Thoracic aorta (tissue), 2 donors: Measurements from ENCODE around the gene PTPRE. TPM values are rescaled to one million over a fixed set of nuclear protein-coding genes. Genes with fewer than 3 reads are reported as not detected.

Experiments used
- ATAC-seq: fragments of 150-250 bp; one replicate; pipeline ENCODE4 v1.8.0; 2017; ENCODE audit warnings: low read depth; ENCODE audit not compliant: insufficient number of reproducible peaks, low FRiP score
- DNase-seq: peaks from one replicate; pipeline ENCODE4 v3.0.0-alpha.2; 2020; ENCODE audit warnings: low spot score
- H3K27ac ChIP-seq, 2 donors: fragments of 200-600 bp; sonication (generic); 1 replicate in 1 of 2; 2 replicates in 1 of 2; pipeline ENCODE4 v1.5.1; 2016; ENCODE audit warnings: mild to moderate bottlenecking in 2 of 2, moderate library complexity in 2 of 2
- H3K27me3 ChIP-seq: fragments of 200-600 bp; sonication (generic); replicated peaks from 2 replicates; pipeline ENCODE4 v1.6.0; 2016; ENCODE audit warnings: mild to moderate bottlenecking; ENCODE audit not compliant: insufficient read depth
- H3K36me3 ChIP-seq: fragments of 200-600 bp; sonication (generic); one replicate; pipeline ENCODE4 v1.5.1; 2016
- H3K4me1 ChIP-seq, 2 donors: fragments of 200-600 bp; sonication (generic); 1 replicate in 1 of 2; 2 replicates in 1 of 2; pipeline versions ENCODE4 v1.5.1 to v1.6.0; 2016; ENCODE audit warnings: low read depth in 2 of 2, mild to moderate bottlenecking in 1 of 2; ENCODE audit not compliant: control insufficient read depth in 1 of 2
- H3K4me3 ChIP-seq: fragments of 200-600 bp; sonication (generic); 2 replicates; pipeline ENCODE4 v1.5.1; 2016; ENCODE audit warnings: mild to moderate bottlenecking
- H3K9me3 ChIP-seq: fragments of 200-600 bp; sonication (generic); 2 replicates; pipeline ENCODE4 v1.5.1; 2016
- total RNA-seq, 2 donors: library from RNA; depleted of rRNA; stranded (reverse); fragments of >200 nt; gene quantifications; one replicate each; pipeline versions ENCODE4 v1.1.0 to v1.2.3, GENCODE V29; 2016
- TF ChIP-seq, protein P1 (sequence below): fragments of 200-600 bp; sonication (generic); IDR thresholded peaks from one replicate; pipeline ENCODE4 v1.5.1; 2019; ENCODE audit warnings: antibody characterized with exemption

PTPRE gene
- total RNA-seq, 2 donors from 2014 or later, result 41.9 to 45.1 TPM

DNA sequence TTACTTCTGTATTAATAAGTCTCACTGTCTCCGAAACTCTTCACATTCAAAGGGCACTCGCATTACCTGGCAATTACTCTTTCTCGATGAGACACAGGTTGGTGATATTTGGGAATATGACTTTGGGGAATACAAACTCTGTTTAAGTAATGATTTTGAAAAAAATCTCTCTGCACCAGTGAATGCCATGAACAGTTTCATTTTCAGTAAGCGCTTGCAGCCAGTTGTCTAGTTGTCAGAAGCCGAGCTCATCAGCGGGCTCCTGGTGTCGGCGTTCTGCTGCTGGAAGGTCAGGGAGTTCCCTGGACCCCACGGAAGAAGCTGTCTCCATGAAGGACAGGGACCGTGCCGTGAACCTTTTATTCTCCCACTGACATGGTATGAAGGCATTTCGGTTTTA lies 57.7 kb downstream of the PTPRE start:
- no peaks in the 10 kb centered on the region for H3K9me3 ChIP-seq
- no peak overlapping the region for H3K27ac ChIP-seq
- H3K4me3 ChIP-seq, result no peak overlapping the region
- no peaks in the 10 kb centered on the region for H3K27me3 ChIP-seq
- no peak for DNase-seq
- TF ChIP-seq, protein P1, sequence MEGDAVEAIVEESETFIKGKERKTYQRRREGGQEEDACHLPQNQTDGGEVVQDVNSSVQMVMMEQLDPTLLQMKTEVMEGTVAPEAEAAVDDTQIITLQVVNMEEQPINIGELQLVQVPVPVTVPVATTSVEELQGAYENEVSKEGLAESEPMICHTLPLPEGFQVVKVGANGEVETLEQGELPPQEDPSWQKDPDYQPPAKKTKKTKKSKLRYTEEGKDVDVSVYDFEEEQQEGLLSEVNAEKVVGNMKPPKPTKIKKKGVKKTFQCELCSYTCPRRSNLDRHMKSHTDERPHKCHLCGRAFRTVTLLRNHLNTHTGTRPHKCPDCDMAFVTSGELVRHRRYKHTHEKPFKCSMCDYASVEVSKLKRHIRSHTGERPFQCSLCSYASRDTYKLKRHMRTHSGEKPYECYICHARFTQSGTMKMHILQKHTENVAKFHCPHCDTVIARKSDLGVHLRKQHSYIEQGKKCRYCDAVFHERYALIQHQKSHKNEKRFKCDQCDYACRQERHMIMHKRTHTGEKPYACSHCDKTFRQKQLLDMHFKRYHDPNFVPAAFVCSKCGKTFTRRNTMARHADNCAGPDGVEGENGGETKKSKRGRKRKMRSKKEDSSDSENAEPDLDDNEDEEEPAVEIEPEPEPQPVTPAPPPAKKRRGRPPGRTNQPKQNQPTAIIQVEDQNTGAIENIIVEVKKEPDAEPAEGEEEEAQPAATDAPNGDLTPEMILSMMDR, result no peak
- no peaks in the 10 kb centered on the region for H3K4me1 ChIP-seq
- H3K36me3 ChIP-seq, result no peaks in the 10 kb centered on the region
- no peak for ATAC-seq

DNA sequence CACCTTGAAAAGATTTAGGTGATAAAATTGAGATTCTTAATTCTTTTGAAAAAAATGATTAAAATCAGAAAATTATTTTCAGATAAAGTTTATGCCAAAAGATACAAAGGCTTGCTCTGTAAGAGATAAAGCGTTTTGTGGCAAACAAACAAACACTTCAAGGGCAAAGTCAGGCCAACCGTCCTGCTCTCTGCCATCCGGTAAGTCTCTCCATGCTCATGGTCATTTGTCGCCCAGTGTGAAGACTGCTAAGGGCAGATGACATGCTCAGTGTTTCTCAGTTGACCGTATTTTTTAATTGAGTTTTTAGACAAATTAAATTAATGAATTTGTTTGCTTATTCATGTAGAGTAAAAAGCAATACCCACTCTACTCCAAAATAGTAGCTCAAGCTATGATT lies 60.0 kb downstream of the PTPRE start:
- no peaks in the 10 kb centered on the region for H3K9me3 ChIP-seq
- H3K4me1 ChIP-seq, result no peaks in the 10 kb centered on the region
- no peak overlapping the region for H3K27ac ChIP-seq
- no peak overlapping the region for H3K4me3 ChIP-seq
- TF ChIP-seq, protein P1, result no peak
- DNase-seq (no peak), ATAC-seq (no peak)
- H3K36me3 ChIP-seq, result no peaks in the 10 kb centered on the region
- no peaks in the 10 kb centered on the region for H3K27me3 ChIP-seq

DNA sequence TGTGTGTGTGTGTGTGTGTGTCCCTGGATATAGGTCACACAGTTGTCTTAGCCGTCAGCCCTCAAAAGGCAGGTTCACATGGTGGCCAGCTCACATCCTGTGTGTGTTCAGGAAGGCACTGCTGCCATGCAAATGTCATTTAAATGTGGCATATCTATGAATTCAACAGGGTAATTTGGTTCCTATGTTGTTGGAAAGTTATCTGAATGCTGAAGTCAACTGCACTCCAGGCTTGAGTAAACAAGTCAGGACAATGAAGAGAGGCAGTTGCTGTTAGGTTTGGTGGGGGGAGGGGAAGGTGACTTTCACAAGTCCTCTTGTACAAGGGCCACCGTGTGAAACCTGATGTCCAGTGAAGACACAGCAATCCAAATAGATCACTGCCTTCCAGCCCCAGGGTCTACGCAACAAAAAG lies 61.1 kb downstream of the PTPRE start:
- DNase-seq (no peak), ATAC-seq (no peak)
- TF ChIP-seq, protein P1, result no peak
- Histone ChIP-seq H3K27ac (no peak overlapping the region), H3K9me3 (no peaks in the 10 kb centered on the region), H3K4me1 (no peaks in the 10 kb centered on the region), H3K27me3 (no peaks in the 10 kb centered on the region), H3K4me3 (no peak overlapping the region), H3K36me3 (no peaks in the 10 kb centered on the region)

DNA sequence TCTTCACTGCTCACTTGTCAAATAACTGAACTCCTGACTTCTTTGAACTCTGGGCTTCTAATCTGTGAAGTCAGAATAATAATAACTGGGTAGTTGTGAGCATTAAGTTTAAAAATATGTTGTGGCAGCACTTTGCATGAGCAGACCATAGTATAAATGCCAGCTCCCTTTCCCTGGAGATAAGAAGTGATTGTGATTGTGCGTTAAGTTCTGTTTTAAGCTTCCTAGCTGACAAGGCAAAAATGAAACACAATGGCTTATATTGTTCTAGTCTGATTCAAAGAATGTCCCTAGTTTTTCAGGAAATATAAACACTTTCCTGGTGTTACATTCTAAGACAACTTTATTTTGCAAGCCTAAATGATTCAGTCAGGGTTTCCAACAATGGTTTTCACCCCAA lies 61.8 kb downstream of the PTPRE start:
- TF ChIP-seq, protein P1, result no peak
- H3K9me3 ChIP-seq, result no peaks in the 10 kb centered on the region
- H3K36me3 ChIP-seq, result no peaks in the 10 kb centered on the region
- no peak for ATAC-seq
- no peak overlapping the region for H3K4me3 ChIP-seq
- no peaks in the 10 kb centered on the region for H3K27me3 ChIP-seq
- H3K27ac ChIP-seq, result no peak overlapping the region
- H3K4me1 ChIP-seq, result no peaks in the 10 kb centered on the region
- no peak for DNase-seq

DNA sequence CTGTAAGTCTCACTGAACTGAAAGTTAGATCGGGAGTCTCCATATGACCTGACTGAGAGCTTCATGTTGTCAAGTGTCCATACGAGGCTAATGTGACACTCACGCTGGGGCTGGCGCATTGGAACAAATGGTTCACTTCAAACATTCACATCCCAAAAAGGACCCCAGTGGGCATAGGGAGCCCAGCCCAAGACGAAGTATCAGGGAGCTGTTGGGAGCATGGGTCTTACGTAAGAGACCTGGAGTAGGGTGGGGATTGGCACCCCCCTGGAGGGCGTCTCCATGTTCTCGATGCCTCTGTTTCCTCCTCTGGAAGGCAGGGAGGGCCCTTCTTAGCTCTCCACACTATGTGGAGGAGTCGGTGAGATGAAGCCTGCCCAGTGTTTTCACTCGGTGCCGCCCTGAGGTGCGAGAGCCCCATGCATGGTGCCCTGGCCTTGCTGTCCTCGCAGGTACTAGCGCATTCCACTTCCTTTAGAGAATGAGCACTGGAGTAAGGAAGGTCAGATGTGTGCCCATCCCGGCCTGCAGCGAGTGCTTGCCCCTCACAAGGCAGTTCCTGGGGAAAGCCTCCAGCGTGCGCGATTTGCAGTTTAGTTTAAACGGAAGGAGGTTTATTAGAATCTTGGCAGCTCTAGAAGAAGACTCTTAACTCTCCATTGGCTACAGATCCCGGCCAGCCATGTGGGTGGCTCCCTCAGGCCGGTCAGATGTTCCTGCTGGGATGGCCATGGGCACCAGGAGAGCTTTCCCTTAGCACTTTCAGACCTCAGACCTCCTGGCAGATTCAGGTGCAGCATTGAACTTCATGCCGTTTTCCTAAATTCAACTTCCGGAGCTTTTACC lies 64.4 kb downstream of the PTPRE start:
- H3K36me3 ChIP-seq, result no peaks in the 10 kb centered on the region
- no peak for DNase-seq
- ATAC-seq, result no peak
- TF ChIP-seq, protein P1, result no peak
- H3K27ac ChIP-seq, result no peak overlapping the region
- H3K27me3 ChIP-seq, result no peaks in the 10 kb centered on the region
- H3K4me1 ChIP-seq, result peaks cover 0 to under 1% of the 10 kb centered on the region in 2 donors
- H3K4me3 ChIP-seq, result no peak overlapping the region
- H3K9me3 ChIP-seq, result no peaks in the 10 kb centered on the region
